NCI-H1930 (cell line): ENCODE data around the gene SOX8.
"Not testable (repeated sequence)": the region's sequence is repeated elsewhere in the genome, so short reads cannot be mapped to it uniquely, and the experiment has no call there.

ENCODE experiments used
- DNase-seq, 2 experiments: peaks; one replicate each; lab custom pipeline; 2025; lab: John Stamatoyannopoulos, UW

SOX8 gene

GRCh38 chr16:981695-982144 is at the start of gene SOX8:
Gene SOX8, plus strand, starts transcription at chr16:981770. Its CDS starts 153 bp downstream, at chr16:981923.
- no peak for DNase-seq

GRCh38 chr16:932831-933330 is 48.7 kb upstream of the SOX8 start:
- no peak for DNase-seq

- no peak for DNase-seq
Observed at GRCh38 chr16:933581-933980, 48.0 kb upstream of the SOX8 start.

GRCh38 chr16:934178-934577 is 47.4 kb upstream of the SOX8 start:
- no peak for DNase-seq

GRCh38 chr16:935684-936083 is 45.9 kb upstream of the SOX8 start:
- no peak for DNase-seq

GRCh38 chr16:937311-937710 is 44.3 kb upstream of the SOX8 start:
- no peak for DNase-seq

- no peak for DNase-seq
Observed at GRCh38 chr16:937723-938122, 43.8 kb upstream of the SOX8 start.

- no peak for DNase-seq
Observed at GRCh38 chr16:938136-938535, 43.4 kb upstream of the SOX8 start.

- no peak for DNase-seq
Observed at GRCh38 chr16:938752-939151, 42.8 kb upstream of the SOX8 start.

GRCh38 chr16:939311-939710 is 42.3 kb upstream of the SOX8 start:
- DNase-seq, result no peak

- no peak for DNase-seq
Observed at GRCh38 chr16:939941-940340, 41.6 kb upstream of the SOX8 start.

GRCh38 chr16:942436-943060 is 39.0 kb upstream of the SOX8 start:
- no peak for DNase-seq

GRCh38 chr16:943971-944370 is 37.6 kb upstream of the SOX8 start:
- DNase-seq, result no peak

GRCh38 chr16:945271-946047 is 36.1 kb upstream of the SOX8 start:
- no peak for DNase-seq

- no peak for DNase-seq
Observed at GRCh38 chr16:946048-946395, 35.5 kb upstream of the SOX8 start.

- DNase-seq, result no peak
Observed at GRCh38 chr16:947255-947921, 34.2 kb upstream of the SOX8 start.

- not testable (repeated sequence) for DNase-seq
Observed at GRCh38 chr16:947922-948303, 33.7 kb upstream of the SOX8 start.

- not testable (repeated sequence) for DNase-seq
Observed at GRCh38 chr16:948767-949166, 32.8 kb upstream of the SOX8 start.

- DNase-seq, result not testable (repeated sequence)
Observed at GRCh38 chr16:950733-951573, 30.6 kb upstream of the SOX8 start.

GRCh38 chr16:951660-952301 is 29.8 kb upstream of the SOX8 start:
- DNase-seq, result no peak

- no peak for DNase-seq
Observed at GRCh38 chr16:952321-952720, 29.2 kb upstream of the SOX8 start.

GRCh38 chr16:953818-954217 is 27.8 kb upstream of the SOX8 start:
- not testable (repeated sequence) for DNase-seq
